Measurements from ENCODE around the gene ATG4B. TPM values are rescaled to one million over a fixed set of nuclear protein-coding genes. Genes with fewer than 3 reads are reported as not detected.

ATG4B gene
- total and polyA plus RNA-seq, 2 experiments from 2014 or later = 65.3 to 85.5 TPM

GRCh38 chr2:241665731-241666440 is 28.4 kb downstream of the ATG4B start:
- H3K36me3 ChIP-seq (ENCODE audit: low read depth) = no peaks in the 10 kb centered on the region
- H3K9me3 ChIP-seq (ENCODE audit: low read depth) = no peaks in the 10 kb centered on the region
- 0 out of 2 replicates have a peak, but pooled peaks cover 10% of the 10 kb centered on the region for H3K4me1 ChIP-seq (ENCODE audit: insufficient read depth)
- H3F3A ChIP-seq (ENCODE audit: insufficient read depth) = peaks cover 25% of the 10 kb centered on the region
- H3K9ac ChIP-seq = peak overlapping the region; percentile 67
- TF ChIP-seq EZH2 (IDR thresholded peaks at IDR 0.05; ENCODE audit: insufficient read depth, poor library complexity, severe bottlenecking) = no peak
- TF ChIP-seq EZH2phosphoT487 (IDR thresholded peaks at IDR 0.05; ENCODE audit: insufficient read depth, low read depth) = peak; percentile 75; the same call in 1 of the 2 replicates
- in situ Hi-C loops (cut with MboI) = no loop called here
- WGBS, 2 experiments (ENCODE audit: low coverage in 1 of 2, low lambda C conversion rate in 2 of 2, missing lambda C conversion rate in 2 of 2) = 79 to 82% methylated on average over 23 of the region's 23 CpGs
- 0 out of 2 replicates have a peak, but pooled peaks cover 3% of the 10 kb centered on the region for H4K20me1 ChIP-seq (ENCODE audit: insufficient read depth)
- H3K27ac ChIP-seq = peak overlapping the region; percentile 87
- no peak overlapping the region for H3K4me2 ChIP-seq (ENCODE audit: unreplicated experiment)
- H3K79me2 ChIP-seq (ENCODE audit: insufficient read depth) = no peaks in the 10 kb centered on the region
- H3K27me3 ChIP-seq (replicated peaks; ENCODE audit: insufficient read depth) = no peaks in the 10 kb centered on the region
- H3K4me3 ChIP-seq = no peak overlapping the region
- no peaks in the 10 kb centered on the region for H3K9me2 ChIP-seq (ENCODE audit: insufficient read depth)
- peak; percentile 14 for DNase-seq
- H2AFZ ChIP-seq = no peak overlapping the region

DNA sequence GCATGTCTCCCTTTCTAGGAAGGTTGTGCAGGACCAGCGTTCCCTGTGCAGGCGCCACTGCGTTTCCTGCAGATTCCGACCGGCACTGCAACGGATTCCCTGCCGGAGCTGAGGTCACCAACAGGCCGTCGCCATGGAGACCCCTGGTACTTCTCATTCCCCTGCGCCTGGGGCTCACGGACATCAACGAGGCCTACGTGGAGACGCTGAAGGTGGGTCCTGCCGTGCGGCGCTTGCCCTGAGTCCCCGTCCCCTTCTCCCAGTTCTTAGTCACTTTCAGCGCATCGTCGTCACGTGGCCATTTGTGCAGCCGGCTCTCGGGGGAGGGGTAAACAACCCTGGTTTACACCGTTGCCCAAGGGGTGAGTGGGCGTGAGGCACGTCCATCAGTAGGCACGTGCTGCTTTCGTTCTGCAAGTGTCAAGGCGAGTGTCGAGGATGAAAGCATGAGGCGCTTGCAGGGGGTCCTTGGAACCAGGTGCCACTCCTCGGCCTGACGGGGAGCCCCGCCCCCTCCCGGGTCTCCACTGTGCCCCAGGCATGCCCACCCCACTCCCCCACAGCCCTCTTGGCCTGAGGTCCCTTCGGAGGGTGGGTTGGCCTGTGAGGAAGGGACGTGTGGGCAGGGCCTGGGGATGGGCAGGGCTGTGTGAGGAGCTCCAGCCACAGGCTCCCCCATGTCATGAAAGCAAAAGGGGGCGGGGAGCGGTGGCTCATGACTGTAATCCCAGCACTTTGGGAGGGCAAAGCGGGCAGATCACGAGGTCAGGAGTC is 29.3 kb downstream of the ATG4B start:
- no peaks in the 10 kb centered on the region for H3K36me3 ChIP-seq (ENCODE audit: low read depth)
- no peak overlapping the region for H2AFZ ChIP-seq
- H3K27me3 ChIP-seq (replicated peaks; ENCODE audit: insufficient read depth) = no peaks in the 10 kb centered on the region
- 75 to 83% methylated on average over 40 to 42 of the region's 42 CpGs for WGBS, 2 experiments (ENCODE audit: low coverage in 1 of 2, low lambda C conversion rate in 2 of 2, missing lambda C conversion rate in 2 of 2)
- no peaks in the 10 kb centered on the region for H3K9me3 ChIP-seq (ENCODE audit: low read depth)
- in situ Hi-C loops (cut with MboI) = no loop called here
- H3K27ac ChIP-seq = no peak overlapping the region
- H3K9ac ChIP-seq = no peak overlapping the region
- 0 out of 2 replicates have a peak, but pooled peaks cover 10% of the 10 kb centered on the region for H3K4me1 ChIP-seq (ENCODE audit: insufficient read depth)
- H3K9me2 ChIP-seq (ENCODE audit: insufficient read depth) = no peaks in the 10 kb centered on the region
- H3F3A ChIP-seq (ENCODE audit: insufficient read depth) = peaks cover 25% of the 10 kb centered on the region
- TF ChIP-seq EZH2phosphoT487 (IDR thresholded peaks at IDR 0.05; ENCODE audit: insufficient read depth, low read depth) (no peak), EZH2 (IDR thresholded peaks at IDR 0.05; ENCODE audit: insufficient read depth, poor library complexity, severe bottlenecking) (no peak)
- H3K4me2 ChIP-seq (ENCODE audit: unreplicated experiment) = no peak overlapping the region
- H4K20me1 ChIP-seq (ENCODE audit: insufficient read depth) = 0 out of 2 replicates have a peak, but pooled peaks cover 3% of the 10 kb centered on the region
- DNase-seq = no peak
- H3K79me2 ChIP-seq (ENCODE audit: insufficient read depth) = no peaks in the 10 kb centered on the region
- H3K4me3 ChIP-seq = no peak overlapping the region

- no peaks in the 10 kb centered on the region for H3K9me2 ChIP-seq (ENCODE audit: insufficient read depth)
- no peak overlapping the region for H3K4me2 ChIP-seq (ENCODE audit: unreplicated experiment)
- TF ChIP-seq EZH2phosphoT487 (IDR thresholded peaks at IDR 0.05; ENCODE audit: insufficient read depth, low read depth) (no peak), EZH2 (IDR thresholded peaks at IDR 0.05; ENCODE audit: insufficient read depth, poor library complexity, severe bottlenecking) (no peak)
- H3F3A ChIP-seq (ENCODE audit: insufficient read depth) = peaks cover 25% of the 10 kb centered on the region
- H3K27ac ChIP-seq = no peak overlapping the region
- WGBS, 2 experiments (ENCODE audit: low coverage in 1 of 2, low lambda C conversion rate in 2 of 2, missing lambda C conversion rate in 2 of 2) = 93 to 95% methylated on average over 20 to 21 of the region's 21 CpGs
- 0 out of 2 replicates have a peak, but pooled peaks cover 10% of the 10 kb centered on the region for H3K4me1 ChIP-seq (ENCODE audit: insufficient read depth)
- H3K27me3 ChIP-seq (replicated peaks; ENCODE audit: insufficient read depth) = no peaks in the 10 kb centered on the region
- H4K20me1 ChIP-seq (ENCODE audit: insufficient read depth) = 0 out of 2 replicates have a peak, but pooled peaks cover 3% of the 10 kb centered on the region
- no peaks in the 10 kb centered on the region for H3K79me2 ChIP-seq (ENCODE audit: insufficient read depth)
- in situ Hi-C loops (cut with MboI) = no loop called here
- no peaks in the 10 kb centered on the region for H3K9me3 ChIP-seq (ENCODE audit: low read depth)
- no peaks in the 10 kb centered on the region for H3K36me3 ChIP-seq (ENCODE audit: low read depth)
- H2AFZ ChIP-seq = no peak overlapping the region
- DNase-seq = no peak
- no peak overlapping the region for H3K4me3 ChIP-seq
- no peak overlapping the region for H3K9ac ChIP-seq
Observed at GRCh38 chr2:241668354-241668753, 30.9 kb downstream of the ATG4B start.

GRCh38 chr2:241668839-241669238 is 31.3 kb downstream of the ATG4B start:
- Histone ChIP-seq H3K9me3 (ENCODE audit: low read depth) (no peaks in the 10 kb centered on the region), H3K27me3 (replicated peaks; ENCODE audit: insufficient read depth) (no peaks in the 10 kb centered on the region), H3K4me1 (ENCODE audit: insufficient read depth) (0 out of 2 replicates have a peak, but pooled peaks cover 10% of the 10 kb centered on the region), H2AFZ (no peak overlapping the region), H3K4me2 (ENCODE audit: unreplicated experiment) (no peak overlapping the region), H3K9me2 (ENCODE audit: insufficient read depth) (no peaks in the 10 kb centered on the region), H3K4me3 (no peak overlapping the region), H3K79me2 (ENCODE audit: insufficient read depth) (no peaks in the 10 kb centered on the region), H4K20me1 (ENCODE audit: insufficient read depth) (0 out of 2 replicates have a peak, but pooled peaks cover 3% of the 10 kb centered on the region), H3K27ac (no peak overlapping the region), H3K9ac (no peak overlapping the region), H3K36me3 (ENCODE audit: low read depth) (no peaks in the 10 kb centered on the region), H3F3A (ENCODE audit: insufficient read depth) (peaks cover 25% of the 10 kb centered on the region)
- TF ChIP-seq EZH2 (IDR thresholded peaks at IDR 0.05; ENCODE audit: insufficient read depth, poor library complexity, severe bottlenecking) = no peak
- in situ Hi-C loops (cut with MboI) = no loop called here
- DNase-seq = no peak
- 81 to 90% methylated on average over 5 to 12 of the region's 12 CpGs for WGBS, 2 experiments (ENCODE audit: low coverage in 1 of 2, low lambda C conversion rate in 2 of 2, missing lambda C conversion rate in 2 of 2)
